IgD-negative memory B cell (primary cell): ENCODE measurements around the gene FOXO1. TPM values are rescaled to one million over a fixed set of nuclear protein-coding genes. Genes with fewer than 3 reads are reported as not detected.

ENCODE experiments used
- H3K27ac Mint-ChIP-seq, 3 donors: one replicate each; pipeline ENCODE4 v1.8.0; 2020 to 2022; ENCODE audit warnings: mild to moderate bottlenecking in 3 of 3, mixed read lengths in 3 of 3, moderate library complexity in 1 of 3
- H3K27me3 Mint-ChIP-seq: one replicate; pipeline ENCODE4 v1.8.0; 2021; ENCODE audit warnings: mixed read lengths
- H3K36me3 Mint-ChIP-seq: one replicate; pipeline ENCODE4 v1.8.0; 2020; ENCODE audit warnings: mild to moderate bottlenecking, mixed read lengths
- H3K4me1 Mint-ChIP-seq, 3 donors: one replicate each; pipeline ENCODE4 v1.8.0; 2020 to 2022; ENCODE audit warnings: mixed read lengths in 3 of 3, mild to moderate bottlenecking in 1 of 3
- H3K4me3 Mint-ChIP-seq, 4 donors: one replicate each; pipeline ENCODE4 v1.8.0; 2020 to 2022; ENCODE audit warnings: mild to moderate bottlenecking in 4 of 4, mixed read lengths in 4 of 4, moderate library complexity in 3 of 4
- H3K9me3 Mint-ChIP-seq, 3 donors: one replicate each; pipeline ENCODE4 v1.8.0; 2020 to 2021; ENCODE audit warnings: mixed read lengths in 3 of 3, mild to moderate bottlenecking in 1 of 3
- polyA plus RNA-seq: library from polyadenylated mRNA; unstranded; fragments of 300-500 nt; fragmentation: Illumina TruSeq; gene quantifications from one replicate; pipeline ENCODE4 v1.2.3, GENCODE V29; 2021

The FOXO1 gene
- polyA plus RNA-seq, 1 donor from 2014 or later: 16.5 TPM

- peak overlapping the region in 2 of 4 donors; percentile 24 to 56 for H3K4me3 Mint-ChIP-seq
- peaks cover 79 to 82% (median 82%) of the 10 kb centered on the region in 3 donors for H3K4me1 Mint-ChIP-seq
- peaks cover 4% of the 10 kb centered on the region for H3K36me3 Mint-ChIP-seq
- peak overlapping the region in 2 of 3 donors; percentile 57 to 60 for H3K27ac Mint-ChIP-seq
- no peaks in the 10 kb centered on the region for H3K27me3 Mint-ChIP-seq
- peaks cover 0 to 16% (median 0%) of the 10 kb centered on the region in 3 donors for H3K9me3 Mint-ChIP-seq
Observed at GRCh38 chr13:40579535-40579934, 86.9 kb downstream of the FOXO1 start.

DNA sequence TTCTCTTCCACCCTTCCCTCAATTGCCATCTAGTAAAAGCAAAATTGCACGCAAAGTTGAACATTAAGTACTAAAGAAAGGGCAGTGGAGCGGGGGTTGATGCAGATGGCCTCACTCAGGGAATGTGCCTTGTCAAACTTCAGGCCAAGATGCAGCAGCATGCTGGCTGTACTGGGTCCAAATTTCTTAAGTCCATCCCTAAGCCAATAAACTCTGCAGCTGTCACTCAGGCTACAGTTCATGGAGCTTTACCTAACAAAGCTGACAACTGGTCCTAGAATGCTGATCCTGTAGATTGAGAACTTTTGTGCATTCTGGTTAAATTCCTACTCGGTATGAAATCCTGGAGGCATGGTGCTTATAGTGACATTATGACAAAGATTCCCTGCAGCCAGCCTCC lies 88.4 kb downstream of the FOXO1 start:
- Mint-ChIP-seq H3K9me3 (peaks cover 0 to 7% (median 0%) of the 10 kb centered on the region in 3 donors), H3K27me3 (no peaks in the 10 kb centered on the region), H3K27ac (no peak overlapping the region), H3K4me1 (peaks cover 85 to 88% (median 86%) of the 10 kb centered on the region in 3 donors), H3K4me3 (peak overlapping the region in 3 of 4 donors; percentile 5 to 76 (median 69)), H3K36me3 (no peaks in the 10 kb centered on the region)

GRCh38 chr13:40576369-40576768 lies 90.1 kb downstream of the FOXO1 start:
- Mint-ChIP-seq H3K36me3 (no peaks in the 10 kb centered on the region), H3K4me1 (peaks cover 83 to 87% (median 86%) of the 10 kb centered on the region in 3 donors), H3K4me3 (peak overlapping the region in 1 of 4 donors; percentile 80), H3K27me3 (no peaks in the 10 kb centered on the region), H3K9me3 (no peaks in the 10 kb centered on the region), H3K27ac (peak overlapping the region in 1 of 3 donors; percentile 33)

- Mint-ChIP-seq H3K4me3 (peak overlapping the region in 2 of 4 donors; percentile 39 to 84), H3K27ac (no peak overlapping the region), H3K4me1 (peaks cover 72 to 75% (median 74%) of the 10 kb centered on the region in 3 donors), H3K36me3 (no peaks in the 10 kb centered on the region), H3K27me3 (no peaks in the 10 kb centered on the region), H3K9me3 (no peaks in the 10 kb centered on the region)
Observed at GRCh38 chr13:40572961-40573360, 93.5 kb downstream of the FOXO1 start.

GRCh38 chr13:40571338-40571963 lies 95.0 kb downstream of the FOXO1 start:
- H3K9me3 Mint-ChIP-seq: no peaks in the 10 kb centered on the region
- no peaks in the 10 kb centered on the region for H3K36me3 Mint-ChIP-seq
- H3K27ac Mint-ChIP-seq: peak overlapping the region in 1 of 3 donors; percentile 0
- no peaks in the 10 kb centered on the region for H3K27me3 Mint-ChIP-seq
- peaks cover 64 to 66% (median 66%) of the 10 kb centered on the region in 3 donors for H3K4me1 Mint-ChIP-seq
- peak overlapping the region in 2 of 4 donors; percentile 51 to 56 for H3K4me3 Mint-ChIP-seq

GRCh38 chr13:40570930-40571329 lies 95.5 kb downstream of the FOXO1 start:
- no peak overlapping the region for H3K4me3 Mint-ChIP-seq
- H3K27ac Mint-ChIP-seq: no peak overlapping the region
- H3K27me3 Mint-ChIP-seq: no peaks in the 10 kb centered on the region
- no peaks in the 10 kb centered on the region for H3K36me3 Mint-ChIP-seq
- H3K9me3 Mint-ChIP-seq: no peaks in the 10 kb centered on the region
- H3K4me1 Mint-ChIP-seq: peaks cover 59 to 64% (median 62%) of the 10 kb centered on the region in 3 donors

GRCh38 chr13:40569024-40569350 lies 97.5 kb downstream of the FOXO1 start:
- H3K4me3 Mint-ChIP-seq: peak overlapping the region in 1 of 4 donors; percentile 56
- no peaks in the 10 kb centered on the region for H3K36me3 Mint-ChIP-seq
- no peaks in the 10 kb centered on the region for H3K9me3 Mint-ChIP-seq
- H3K4me1 Mint-ChIP-seq: peaks cover 60 to 66% (median 66%) of the 10 kb centered on the region in 3 donors
- H3K27ac Mint-ChIP-seq: no peak overlapping the region
- H3K27me3 Mint-ChIP-seq: no peaks in the 10 kb centered on the region

DNA sequence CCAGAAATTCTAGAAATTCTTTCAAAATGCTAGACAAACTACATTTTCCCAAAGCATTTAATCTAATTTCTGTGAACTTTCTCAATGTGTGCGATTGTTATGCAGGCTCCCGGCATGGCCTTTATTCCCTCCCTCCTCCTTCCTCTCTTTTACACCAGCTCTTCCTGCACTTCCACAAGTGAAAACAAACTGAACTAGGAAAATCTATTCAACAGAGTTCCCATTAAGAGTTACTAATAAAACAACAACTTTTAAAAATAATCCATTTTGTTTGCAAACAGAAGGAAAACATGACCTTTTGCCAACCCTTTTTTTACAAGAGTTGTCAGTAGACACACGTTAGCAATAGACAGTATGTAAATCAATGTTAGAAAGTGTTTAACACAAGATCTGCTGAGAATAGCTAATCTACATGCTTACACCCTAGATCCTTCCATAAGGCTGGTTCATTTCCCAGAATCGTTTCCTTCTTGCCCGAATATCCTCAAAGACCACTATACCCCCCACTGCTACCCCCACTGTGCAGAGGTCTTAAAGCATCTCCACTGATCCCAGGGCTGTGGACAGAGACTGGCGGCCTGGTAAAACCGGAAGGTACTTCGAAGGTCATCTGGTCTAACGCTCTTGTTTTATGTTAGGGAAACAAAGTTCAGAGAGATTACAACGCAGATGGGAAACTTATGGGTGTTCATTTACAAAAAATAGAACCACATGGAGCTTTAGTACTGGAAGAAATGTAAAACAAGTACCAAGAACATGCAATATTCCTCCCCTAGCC lies 98.0 kb downstream of the FOXO1 start:
- Mint-ChIP-seq H3K36me3 (no peaks in the 10 kb centered on the region), H3K27ac (peak overlapping the region in 1 of 3 donors; percentile 41), H3K4me1 (peaks cover 60 to 67% (median 67%) of the 10 kb centered on the region in 3 donors), H3K27me3 (no peaks in the 10 kb centered on the region), H3K9me3 (no peaks in the 10 kb centered on the region), H3K4me3 (peak overlapping the region in 1 of 4 donors; percentile 45)

GRCh38 chr13:40566811-40567210 lies 99.6 kb downstream of the FOXO1 start:
- no peak overlapping the region for H3K27ac Mint-ChIP-seq
- no peaks in the 10 kb centered on the region for H3K36me3 Mint-ChIP-seq
- no peaks in the 10 kb centered on the region for H3K9me3 Mint-ChIP-seq
- no peaks in the 10 kb centered on the region for H3K27me3 Mint-ChIP-seq
- peak overlapping the region in 1 of 4 donors; percentile 79 for H3K4me3 Mint-ChIP-seq
- H3K4me1 Mint-ChIP-seq: peaks cover 58 to 78% (median 68%) of the 10 kb centered on the region in 3 donors

DNA sequence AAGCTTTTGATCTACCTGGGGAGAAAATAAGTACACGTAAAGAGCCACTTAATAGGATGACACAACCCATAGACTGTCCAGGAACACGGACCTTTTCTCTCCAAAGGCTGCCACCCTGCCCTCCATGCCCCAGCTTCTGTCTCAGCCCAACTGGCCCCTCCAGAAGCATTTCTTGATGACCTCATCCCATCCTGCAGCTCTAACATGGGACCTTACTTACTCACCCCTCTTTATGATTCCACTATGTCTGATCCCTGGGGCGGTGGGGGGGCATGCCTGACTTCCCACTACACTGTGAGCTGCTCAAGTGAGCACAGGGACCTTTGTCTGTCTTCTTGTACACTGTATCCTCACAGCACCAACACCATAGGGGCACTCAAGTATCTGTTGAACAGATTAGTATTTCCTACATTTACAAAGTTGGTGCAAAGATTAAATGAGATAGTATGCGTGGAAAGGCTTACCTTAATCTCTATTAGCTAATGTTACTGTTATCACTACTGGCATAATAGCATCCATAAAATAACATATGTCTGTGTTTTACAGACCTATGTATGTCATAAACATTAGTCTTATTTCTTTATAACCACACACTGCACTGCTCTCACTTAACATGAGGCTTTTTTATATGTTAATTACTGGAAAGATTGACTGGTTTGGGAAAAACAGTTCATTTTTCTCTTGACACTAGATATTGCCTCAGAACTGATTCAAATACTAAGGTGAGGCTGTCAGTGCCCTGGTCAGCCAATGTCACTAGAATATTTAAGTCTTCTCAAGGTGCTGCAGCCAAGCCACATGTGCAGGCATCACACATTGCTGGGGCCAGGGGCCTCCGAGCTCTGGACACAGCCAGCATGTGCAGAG lies 100.9 kb downstream of the FOXO1 start:
- Mint-ChIP-seq H3K4me3 (peak overlapping the region in 2 of 4 donors; percentile 66 to 78), H3K9me3 (no peaks in the 10 kb centered on the region), H3K27ac (peak overlapping the region in 1 of 3 donors; percentile 86), H3K36me3 (no peaks in the 10 kb centered on the region), H3K4me1 (peaks cover 53 to 71% (median 58%) of the 10 kb centered on the region in 3 donors), H3K27me3 (no peaks in the 10 kb centered on the region)

- Mint-ChIP-seq H3K36me3 (peaks cover 5% of the 10 kb centered on the region), H3K9me3 (peaks cover 0 to 2% (median 0%) of the 10 kb centered on the region in 3 donors), H3K4me3 (peak overlapping the region in 2 of 4 donors; percentile 66 to 78), H3K4me1 (peaks cover 48 to 69% (median 57%) of the 10 kb centered on the region in 3 donors), H3K27me3 (no peaks in the 10 kb centered on the region), H3K27ac (peak overlapping the region in 2 of 3 donors; percentile 0 to 86)
Observed at GRCh38 chr13:40564342-40565001, 102.0 kb downstream of the FOXO1 start.

GRCh38 chr13:40563350-40564125 lies 102.9 kb downstream of the FOXO1 start:
- Mint-ChIP-seq H3K27me3 (no peaks in the 10 kb centered on the region), H3K36me3 (peaks cover 12% of the 10 kb centered on the region), H3K4me3 (peak overlapping the region in 3 of 4 donors; percentile 9 to 66 (median 32))

GRCh38 chr13:40562975-40563349 lies 103.5 kb downstream of the FOXO1 start:
- H3K27ac Mint-ChIP-seq: no peak overlapping the region

More at GRCh38 chr13:40563350-40564125, 102.9 kb downstream of the FOXO1 start:
- Mint-ChIP-seq H3K4me1 (peaks cover 43 to 68% (median 51%) of the 10 kb centered on the region in 3 donors), H3K27ac (peak overlapping the region in 1 of 3 donors; percentile 25), H3K9me3 (peaks cover 0 to 2% (median 0%) of the 10 kb centered on the region in 3 donors)

More at GRCh38 chr13:40562975-40563349, 103.5 kb downstream of the FOXO1 start:
- H3K36me3 Mint-ChIP-seq: peaks cover 12% of the 10 kb centered on the region
- H3K4me3 Mint-ChIP-seq: peak overlapping the region in 3 of 4 donors; percentile 9 to 74 (median 17)
- H3K27me3 Mint-ChIP-seq: no peaks in the 10 kb centered on the region
- H3K9me3 Mint-ChIP-seq: peaks cover 0 to 2% (median 0%) of the 10 kb centered on the region in 3 donors
- peaks cover 40 to 65% (median 50%) of the 10 kb centered on the region in 3 donors for H3K4me1 Mint-ChIP-seq
